ENCODE data around the gene HIPK2.

HIPK2 gene

GRCh38 chr7:139585042-139585441 lies 192.8 kb downstream of the HIPK2 start:
- DNase-seq, result no peak

- no peak for DNase-seq
Measured at GRCh38 chr7:139583826-139584553, 193.8 kb downstream of the HIPK2 start.

DNA sequence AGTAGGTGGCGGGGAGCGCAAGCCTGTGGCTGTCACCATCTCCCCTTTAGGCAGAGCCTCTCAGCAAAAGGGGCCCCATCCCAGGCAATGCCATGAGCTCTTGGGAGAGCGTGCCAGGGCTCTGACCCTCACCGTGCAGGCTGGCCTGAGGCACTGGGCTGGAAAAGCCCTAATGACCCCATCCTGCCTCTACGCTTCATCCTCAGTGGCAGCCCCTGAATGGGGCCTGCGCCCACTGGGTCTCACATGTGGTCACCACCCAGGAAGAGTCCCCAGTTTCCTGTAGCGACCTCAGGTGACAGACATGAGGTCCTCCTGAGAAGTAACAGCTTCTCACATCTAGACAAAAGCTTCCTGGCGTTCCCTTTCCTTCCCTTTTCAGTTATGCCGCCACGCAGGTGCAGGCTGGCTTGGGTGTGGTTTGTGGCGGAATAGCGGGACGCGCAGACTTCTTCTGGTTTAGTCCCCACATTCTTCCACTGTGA lies 195.1 kb downstream of the HIPK2 start:
- DNase-seq, result no peak

DNA sequence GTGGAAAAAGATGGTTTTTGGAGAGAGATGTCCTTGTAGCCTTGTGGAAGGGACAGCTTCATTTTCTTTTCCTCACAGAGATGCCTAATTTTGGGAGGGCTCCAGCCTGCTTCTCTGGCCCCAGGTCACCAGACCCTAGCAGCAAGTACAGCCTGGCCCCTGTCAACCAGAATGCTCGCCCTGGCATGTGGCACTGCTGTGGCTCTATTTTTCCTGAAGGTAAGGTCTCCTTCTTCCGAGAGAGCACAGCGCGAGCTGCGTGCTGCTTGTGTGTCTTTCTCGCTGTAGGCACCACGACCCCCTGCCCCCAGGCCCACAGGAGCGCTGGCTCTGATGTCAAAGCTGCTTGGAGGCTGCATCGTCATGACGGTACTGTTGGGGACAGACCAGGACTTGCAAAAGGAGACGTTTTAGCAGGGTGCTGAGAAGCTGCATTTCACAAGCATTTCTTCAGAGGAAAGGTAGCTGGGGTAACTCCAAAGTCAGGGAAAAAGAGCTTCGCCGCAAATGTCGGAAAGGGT lies 195.6 kb downstream of the HIPK2 start:
- no peak for DNase-seq

GRCh38 chr7:139580435-139580834 lies 197.4 kb downstream of the HIPK2 start:
- no peak for DNase-seq

DNA sequence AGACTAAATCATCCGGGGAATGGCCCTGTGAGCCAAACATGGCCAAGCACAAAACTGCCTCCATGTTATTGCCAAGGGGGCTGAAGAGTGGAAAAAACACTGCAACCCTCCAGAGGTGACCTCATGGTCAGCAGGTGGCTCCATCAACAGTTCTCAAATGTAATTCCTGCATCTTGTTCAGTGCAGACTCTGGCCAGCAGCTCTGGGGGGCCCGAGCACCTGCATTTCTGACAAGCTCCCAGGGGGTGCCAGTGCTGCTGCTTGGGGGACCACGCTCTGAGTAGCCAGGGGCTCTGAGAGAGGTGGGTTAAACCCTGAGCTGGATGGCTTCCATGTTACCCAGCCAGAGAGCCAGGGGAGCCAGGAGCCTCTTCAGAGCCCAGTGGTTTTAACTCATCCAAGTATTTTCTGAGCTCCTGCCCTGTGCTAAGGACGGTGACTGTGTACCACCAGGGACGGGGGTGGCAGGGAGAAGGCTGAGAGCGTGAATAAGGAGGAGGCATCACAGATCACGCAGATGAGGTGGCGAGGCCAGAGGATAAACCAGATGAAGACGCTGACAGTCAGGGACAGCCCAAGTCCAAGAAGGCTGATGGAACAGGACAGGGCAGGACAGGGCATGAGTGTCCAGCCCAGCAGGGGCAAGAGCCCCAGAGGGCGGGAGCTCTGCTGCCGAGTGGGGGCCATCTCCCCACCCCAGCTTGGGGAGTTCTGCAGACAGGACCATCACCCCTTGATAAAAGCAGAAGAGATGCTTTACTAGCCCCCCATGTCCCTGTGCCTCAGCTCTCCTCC lies 201.4 kb downstream of the HIPK2 start:
- no peak for DNase-seq

GRCh38 chr7:139575338-139575680 lies 202.5 kb downstream of the HIPK2 start:
- no peak for DNase-seq

- DNase-seq, result no peak
Measured at GRCh38 chr7:139574618-139575337, 203.0 kb downstream of the HIPK2 start.

GRCh38 chr7:139573871-139574270 lies 203.9 kb downstream of the HIPK2 start:
- DNase-seq, result no peak

- no peak for DNase-seq
Measured at GRCh38 chr7:139572704-139573385, 205.0 kb downstream of the HIPK2 start.

DNA sequence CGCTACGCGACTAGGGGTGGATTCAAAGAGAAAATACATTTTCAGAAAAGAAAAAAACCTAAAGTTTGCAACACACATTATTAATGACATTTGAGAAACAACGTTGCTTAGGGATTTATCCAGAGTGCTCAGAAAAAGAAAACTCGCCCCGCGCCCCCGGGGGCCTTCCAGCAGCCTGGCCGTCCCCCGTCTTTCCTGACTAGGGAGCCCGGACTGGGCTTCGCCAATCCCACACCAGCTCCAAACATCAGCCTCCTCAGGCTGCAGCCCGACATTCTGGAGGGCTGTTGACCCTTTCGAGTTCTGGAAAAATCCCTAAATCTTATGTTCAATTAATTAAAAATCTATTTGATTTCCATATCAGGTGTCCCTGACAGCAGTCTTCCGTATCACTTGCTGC lies 205.7 kb downstream of the HIPK2 start:
- no peak for DNase-seq

DNA sequence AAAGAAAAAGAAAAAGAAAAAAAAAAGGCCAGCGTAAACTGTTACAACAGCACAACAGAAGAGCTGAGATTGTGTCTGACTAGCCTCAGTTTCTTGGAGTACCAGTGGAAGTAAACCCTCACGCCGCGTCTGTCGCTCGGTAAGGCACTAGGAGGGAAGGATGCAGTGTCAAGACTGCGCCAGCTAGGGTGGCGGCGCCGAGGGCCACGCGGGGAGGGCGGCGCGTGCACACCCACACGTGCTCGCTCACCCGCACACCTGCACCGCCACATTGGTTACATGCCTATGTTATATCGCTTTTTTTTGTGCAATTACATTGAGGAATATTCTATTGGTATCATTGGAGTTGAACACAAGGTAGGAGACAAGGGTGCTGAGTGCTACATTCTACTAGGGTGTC lies 206.1 kb downstream of the HIPK2 start:
- DNase-seq, result no peak

GRCh38 chr7:139571190-139571589 lies 206.6 kb downstream of the HIPK2 start:
- DNase-seq, result no peak

DNA sequence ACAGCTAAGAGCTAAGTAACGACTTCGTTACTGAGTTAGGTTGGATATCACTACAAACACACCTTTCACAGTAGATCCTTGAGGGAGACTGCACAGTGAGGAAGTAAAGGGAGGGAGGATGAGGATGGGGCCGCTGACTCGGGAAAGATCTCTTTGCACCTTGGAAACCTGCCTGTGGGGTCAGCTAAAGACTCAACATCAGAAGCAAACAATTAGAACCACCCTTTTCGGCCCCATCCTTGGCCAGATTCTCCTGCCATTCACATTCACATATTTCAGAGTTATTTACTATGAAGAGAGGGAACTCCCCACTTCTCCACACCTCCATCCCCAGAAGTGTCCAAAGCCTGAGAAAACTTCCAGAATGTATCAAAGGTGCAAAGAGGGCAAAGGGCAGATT lies 207.2 kb downstream of the HIPK2 start:
- no peak for DNase-seq

DNA sequence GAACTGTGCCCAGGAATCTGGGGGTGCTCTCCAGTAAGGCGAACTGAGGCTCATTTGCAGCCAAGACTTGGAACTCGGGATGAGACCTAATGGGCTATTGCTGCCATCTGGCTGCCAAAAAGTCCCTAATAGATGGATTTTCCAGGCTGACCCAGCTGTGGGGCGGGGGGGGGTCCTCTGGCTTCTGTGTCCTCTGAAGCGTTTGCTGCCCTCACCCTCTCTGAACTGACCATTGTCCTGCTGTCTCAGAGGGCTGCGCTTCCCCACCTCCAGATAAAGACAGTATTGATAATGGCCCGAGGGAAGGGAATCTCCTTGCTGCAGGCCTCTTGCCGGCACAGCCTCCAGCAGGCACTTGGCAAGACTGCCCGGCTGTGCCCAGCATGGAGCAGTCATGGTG lies 207.7 kb downstream of the HIPK2 start:
- no peak for DNase-seq

- DNase-seq, result no peak
Measured at GRCh38 chr7:139568813-139569490, 208.8 kb downstream of the HIPK2 start.

DNA sequence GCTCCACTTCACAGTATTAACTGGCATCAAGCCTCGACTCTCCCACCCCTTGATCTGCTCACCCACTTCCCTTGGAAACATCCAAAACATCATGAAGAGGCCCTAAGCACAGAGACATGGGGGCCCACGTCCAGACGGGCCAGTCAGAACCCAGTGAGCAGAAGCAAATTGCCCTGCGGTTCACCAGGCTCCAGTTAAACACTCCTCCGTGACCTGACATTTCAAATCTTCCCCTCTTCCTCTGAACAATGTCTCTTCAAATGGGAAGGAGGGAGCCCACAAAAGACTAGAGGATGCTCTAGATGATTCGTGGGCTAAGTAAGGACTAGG lies 209.5 kb downstream of the HIPK2 start:
- no peak for DNase-seq

DNA sequence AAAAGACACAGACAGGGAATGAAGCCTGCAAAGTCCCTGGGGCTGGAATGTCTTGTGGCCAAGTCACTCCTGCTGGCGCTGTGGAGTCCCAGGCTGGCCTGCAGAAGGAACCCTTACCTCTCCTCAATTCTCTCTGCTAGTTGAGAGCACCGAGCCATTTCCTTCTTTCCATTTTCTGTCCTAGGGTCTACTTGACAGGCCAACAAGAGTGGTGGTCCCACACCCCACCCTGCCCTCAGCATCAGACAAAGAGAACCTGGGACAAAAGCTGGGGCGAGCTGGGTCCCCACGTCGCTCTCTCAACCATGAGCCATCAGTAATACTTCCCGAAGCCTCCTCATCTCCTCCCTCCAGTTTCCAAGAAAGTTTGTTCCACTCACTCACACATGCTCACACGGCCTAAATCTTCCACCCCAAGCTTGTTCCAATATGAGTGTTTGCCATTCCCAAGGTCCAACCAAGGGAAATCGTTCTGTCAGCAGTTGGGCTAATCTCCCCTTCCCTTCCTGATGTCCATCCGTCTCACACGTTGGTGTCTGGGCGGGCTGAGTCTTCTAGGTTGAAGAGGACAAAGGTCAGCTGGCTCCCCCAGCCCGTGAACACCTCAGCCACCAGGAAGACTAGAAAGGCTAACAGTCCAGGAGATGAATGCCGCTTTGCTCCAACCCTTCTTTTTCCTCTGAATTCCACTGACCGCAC lies 210.0 kb downstream of the HIPK2 start:
- DNase-seq, result no peak

DNA sequence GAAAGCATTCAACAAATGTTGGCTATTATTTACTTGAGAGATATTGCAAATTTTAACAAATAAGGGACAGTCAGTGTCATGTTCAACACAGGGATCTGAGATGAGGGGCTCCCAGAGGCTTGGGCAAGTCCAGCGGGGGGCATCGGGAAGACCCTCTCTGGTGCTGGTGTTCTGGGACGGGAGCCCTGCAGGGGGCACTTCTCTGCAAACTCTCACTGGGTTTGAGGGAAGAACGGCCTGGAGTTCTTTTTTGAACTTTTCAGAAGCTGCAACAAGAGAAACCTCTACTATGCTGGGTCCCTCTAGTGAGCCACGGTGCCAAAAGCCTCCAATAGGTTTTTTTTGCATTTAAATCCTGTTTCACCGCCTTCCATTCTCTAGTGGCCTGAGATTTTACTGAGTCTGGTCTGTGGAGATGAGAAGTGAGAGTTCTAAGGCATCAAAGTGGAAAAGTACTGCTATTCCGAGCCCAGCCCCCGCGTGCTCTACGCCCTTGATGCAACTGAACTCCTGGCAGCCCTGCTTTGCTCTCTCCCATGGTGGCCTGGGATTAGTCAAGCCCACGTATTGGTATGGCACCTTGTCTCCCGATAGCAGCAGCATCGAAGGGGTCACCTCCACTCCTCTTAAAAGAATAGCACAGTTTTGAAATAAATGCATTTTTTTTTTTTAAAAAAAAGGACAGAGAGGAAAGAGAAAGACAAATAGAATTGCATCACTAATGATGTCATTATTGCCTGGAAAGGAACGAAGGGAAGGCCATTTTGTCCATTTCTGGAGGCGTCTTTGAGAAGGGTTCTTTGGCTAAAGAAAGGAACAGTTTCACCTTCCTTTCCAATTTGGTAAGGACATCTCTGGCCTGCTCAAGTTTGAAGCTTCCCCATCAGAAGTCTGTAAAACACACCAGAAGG lies 210.8 kb downstream of the HIPK2 start:
- DNase-seq, result no peak

- DNase-seq, result no peak
Measured at GRCh38 chr7:139566075-139566474, 211.7 kb downstream of the HIPK2 start.

GRCh38 chr7:139563856-139564255 lies 213.9 kb downstream of the HIPK2 start:
- DNase-seq, result no peak
